Ascending aorta (tissue), 2 donors: ENCODE data around the gene PPT2. TPM values are rescaled to one million over a fixed set of nuclear protein-coding genes. Genes with fewer than 3 reads are reported as not detected.
A peak's percentile ranks its signal among the peaks of the same experiment; 100 is the strongest.

ENCODE experiments used
- DNase-seq, 2 donors: peaks; one replicate each; pipeline ENCODE4 v3.0.0-alpha.2; 2019; ENCODE audit warnings: low spot score in 2 of 2
- H3K27ac ChIP-seq, 2 donors: fragments of 200-600 bp; sonication (generic); one replicate each; pipeline ENCODE4 v1.5.1; 2016 to 2017; ENCODE audit warnings: mild to moderate bottlenecking in 1 of 2
- H3K27me3 ChIP-seq: fragments of 200-600 bp; sonication (generic); one replicate; pipeline ENCODE4 v1.5.1; 2017
- H3K36me3 ChIP-seq, 2 donors: fragments of 200-600 bp; sonication (generic); one replicate each; pipeline ENCODE4 v1.5.1; 2016
- H3K4me1 ChIP-seq, 2 donors: fragments of 200-600 bp; sonication (generic); one replicate each; pipeline ENCODE4 v1.5.1; 2016 to 2017; ENCODE audit warnings: mild to moderate bottlenecking in 1 of 2
- H3K4me3 ChIP-seq, 2 donors: fragments of 200-600 bp; sonication (generic); one replicate each; pipeline ENCODE4 v1.5.1; 2016 to 2017; ENCODE audit warnings: mild to moderate bottlenecking in 1 of 2
- H3K9me3 ChIP-seq, 2 donors: fragments of 200-600 bp; sonication (generic); one replicate each; pipeline ENCODE4 v1.5.1; 2016
- intact Hi-C: fragments of 100-400 bp; cut with DNase I; formaldehyde crosslinking; loops from one replicate; pipeline ENCODE4 v1.15.1; 2023
- total RNA-seq: library from RNA; depleted of rRNA; stranded (reverse); fragments of >200 nt; gene quantifications from one replicate; pipeline ENCODE4 v1.1.0, GENCODE V29; 2016
- TF ChIP-seq, protein P1 (sequence below), 3 experiments: fragments of 200-600 bp in 2 of 3; fragments of 450-650 bp in 1 of 3; sonication (generic) in 2 of 3; IDR thresholded peaks; one replicate each; pipeline ENCODE4 v1.5.1; 2016 to 2019; ENCODE audit warnings: antibody characterized with exemption in 3 of 3, mild to moderate bottlenecking in 1 of 3, moderate library complexity in 1 of 3

PPT2 gene
- total RNA-seq, 1 donor from 2014 or later = 839 TPM

GRCh38 chr6:32194825-32195651, 41.1 kb downstream of the PPT2 start:
- intact Hi-C loops = loop anchor here (1.0 to 5.0 kb wide), 8 partner anchors 18 to 1217 kb away; partner anchors contain the start of genes ATF6B, C6orf47, GPANK1 and PHF1
- peaks cover 8 to 20% of the 10 kb centered on the region in 2 donors for H3K4me1 ChIP-seq
- no peaks in the 10 kb centered on the region for H3K36me3 ChIP-seq
- peak overlapping the region; percentile 32 to 64 for H3K4me3 ChIP-seq
- TF ChIP-seq, protein P1, sequence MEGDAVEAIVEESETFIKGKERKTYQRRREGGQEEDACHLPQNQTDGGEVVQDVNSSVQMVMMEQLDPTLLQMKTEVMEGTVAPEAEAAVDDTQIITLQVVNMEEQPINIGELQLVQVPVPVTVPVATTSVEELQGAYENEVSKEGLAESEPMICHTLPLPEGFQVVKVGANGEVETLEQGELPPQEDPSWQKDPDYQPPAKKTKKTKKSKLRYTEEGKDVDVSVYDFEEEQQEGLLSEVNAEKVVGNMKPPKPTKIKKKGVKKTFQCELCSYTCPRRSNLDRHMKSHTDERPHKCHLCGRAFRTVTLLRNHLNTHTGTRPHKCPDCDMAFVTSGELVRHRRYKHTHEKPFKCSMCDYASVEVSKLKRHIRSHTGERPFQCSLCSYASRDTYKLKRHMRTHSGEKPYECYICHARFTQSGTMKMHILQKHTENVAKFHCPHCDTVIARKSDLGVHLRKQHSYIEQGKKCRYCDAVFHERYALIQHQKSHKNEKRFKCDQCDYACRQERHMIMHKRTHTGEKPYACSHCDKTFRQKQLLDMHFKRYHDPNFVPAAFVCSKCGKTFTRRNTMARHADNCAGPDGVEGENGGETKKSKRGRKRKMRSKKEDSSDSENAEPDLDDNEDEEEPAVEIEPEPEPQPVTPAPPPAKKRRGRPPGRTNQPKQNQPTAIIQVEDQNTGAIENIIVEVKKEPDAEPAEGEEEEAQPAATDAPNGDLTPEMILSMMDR (IDR thresholded peaks at IDR 0.05) = peak; percentile 35 to 53 (median 42)
- no peaks in the 10 kb centered on the region for H3K27me3 ChIP-seq
- peak in 1 of 2 donors; percentile 76 for DNase-seq
- H3K9me3 ChIP-seq = no peaks in the 10 kb centered on the region
- peak overlapping the region; percentile 87 to 92 for H3K27ac ChIP-seq

DNA sequence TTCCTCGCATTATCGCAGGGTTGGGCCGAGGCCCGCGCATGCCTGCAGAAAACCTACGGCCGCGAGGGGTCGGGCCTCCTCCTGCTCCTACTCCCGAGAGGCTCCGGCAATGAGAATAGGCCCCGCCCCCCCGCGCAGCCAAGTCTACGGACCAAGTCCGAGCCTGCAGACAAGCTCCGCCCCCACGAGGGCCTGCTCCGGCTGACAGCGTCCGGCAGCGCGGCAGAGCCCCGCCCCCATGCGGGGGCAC, 41.6 kb downstream of the PPT2 start:
- H3K36me3 ChIP-seq = no peaks in the 10 kb centered on the region
- peak; percentile 100 for DNase-seq
- no peaks in the 10 kb centered on the region for H3K9me3 ChIP-seq
- H3K27ac ChIP-seq = peak overlapping the region; percentile 99 to 100
- H3K4me1 ChIP-seq = peaks cover 8 to 19% of the 10 kb centered on the region in 2 donors
- intact Hi-C loops = loop anchor here (1.0 to 5.0 kb wide), 8 partner anchors 18 to 1217 kb away; partner anchors contain the start of genes ATF6B, C6orf47, GPANK1 and PHF1
- H3K27me3 ChIP-seq = no peaks in the 10 kb centered on the region
- H3K4me3 ChIP-seq = peak overlapping the region; percentile 78 to 88
- TF ChIP-seq, protein P1 (IDR thresholded peaks at IDR 0.05) = peak in 1 of 3 experiments; percentile 63

- peak overlapping the region; percentile 78 to 88 for H3K4me3 ChIP-seq
- H3K27me3 ChIP-seq = no peaks in the 10 kb centered on the region
- peak; percentile 79 to 96 for DNase-seq
- H3K4me1 ChIP-seq = peaks cover 3 to 14% of the 10 kb centered on the region in 2 donors
- H3K9me3 ChIP-seq = no peaks in the 10 kb centered on the region
- no peaks in the 10 kb centered on the region for H3K36me3 ChIP-seq
- TF ChIP-seq, protein P1 (IDR thresholded peaks at IDR 0.05) = no peak
- intact Hi-C loops = loop anchor here (1.0 to 5.0 kb wide), 8 partner anchors 19 to 1216 kb away; partner anchors contain the start of genes ATF6B, C6orf47, GPANK1 and PHF1
- H3K27ac ChIP-seq = peak overlapping the region; percentile 99 to 100
Observed at GRCh38 chr6:32195902-32196681, 42.2 kb downstream of the PPT2 start.

DNA sequence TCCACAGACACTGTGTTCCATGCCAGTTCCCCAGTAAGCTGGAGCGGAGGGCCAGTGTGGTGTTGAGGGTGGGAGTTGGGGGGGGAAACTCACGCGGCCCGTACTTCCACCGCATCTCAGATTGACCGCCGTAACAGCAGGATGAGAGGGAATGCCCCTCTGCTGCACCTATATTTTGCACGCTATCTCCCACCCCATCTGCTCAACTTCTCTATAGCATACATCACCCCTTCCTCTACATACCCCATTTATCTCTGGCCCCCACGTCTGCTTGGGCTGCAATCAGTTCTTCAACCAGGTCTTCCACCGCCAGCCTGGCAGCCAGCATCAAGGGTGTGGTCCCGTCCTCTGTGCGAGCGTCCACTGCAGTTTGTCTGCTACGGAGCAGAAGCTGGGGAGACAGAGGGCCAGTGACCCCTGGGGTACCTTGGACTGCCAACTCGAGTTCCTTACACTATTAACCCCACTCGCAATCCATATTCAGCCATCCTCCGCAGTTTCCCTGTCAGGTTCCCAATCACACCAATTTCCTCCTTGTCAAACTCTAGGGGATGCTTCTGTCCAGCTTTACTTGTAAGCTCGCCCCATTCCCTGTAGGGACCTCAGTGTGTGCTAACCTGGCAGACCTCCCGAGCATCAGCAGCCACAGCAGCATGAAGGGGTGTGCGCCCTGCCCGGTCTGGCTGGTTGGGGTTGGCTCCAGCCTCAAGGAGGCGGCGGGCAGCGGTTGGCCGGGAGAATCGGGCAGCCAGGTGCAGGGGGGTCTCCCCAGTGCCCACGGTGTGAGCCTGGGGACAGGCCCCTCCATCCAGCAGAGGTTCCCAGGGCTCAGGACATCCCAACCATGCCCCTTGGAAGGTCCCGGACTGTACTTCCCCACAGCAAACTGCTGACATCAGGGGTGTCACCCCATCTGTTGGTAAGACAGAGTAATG, 43.0 kb downstream of the PPT2 start:
- Histone ChIP-seq H3K4me1 (peaks cover 3 to 9% of the 10 kb centered on the region in 2 donors), H3K27me3 (no peaks in the 10 kb centered on the region), H3K4me3 (peak overlapping the region; percentile 78 to 88), H3K27ac (peak overlapping the region; percentile 99 to 100), H3K36me3 (no peaks in the 10 kb centered on the region), H3K9me3 (no peaks in the 10 kb centered on the region)
- no peak for DNase-seq
- TF ChIP-seq, protein P1 (IDR thresholded peaks at IDR 0.05) = no peak
- intact Hi-C loops = loop anchor here (5.0 kb wide), 6 partner anchors 70 to 1215 kb away; partner anchors contain the start of genes ATF6B, C6orf47, GPANK1 and PHF1

GRCh38 chr6:32198345-32198696, 44.4 kb downstream of the PPT2 start:
- H3K4me1 ChIP-seq = peaks cover 3 to 9% of the 10 kb centered on the region in 2 donors
- H3K9me3 ChIP-seq = no peaks in the 10 kb centered on the region
- H3K4me3 ChIP-seq = no peak overlapping the region
- TF ChIP-seq, protein P1 (IDR thresholded peaks at IDR 0.05) = no peak
- DNase-seq = no peak
- no peaks in the 10 kb centered on the region for H3K27me3 ChIP-seq
- H3K36me3 ChIP-seq = no peaks in the 10 kb centered on the region
- no peak overlapping the region for H3K27ac ChIP-seq
- intact Hi-C loops = loop anchor here (5.0 kb wide), 6 partner anchors 71 to 1214 kb away; partner anchors contain the start of genes ATF6B, C6orf47, GPANK1 and PHF1
